H1 (cell line): ENCODE measurements around the gene RAVER2. TPM values are rescaled to one million over a fixed set of nuclear protein-coding genes. Genes with fewer than 3 reads are reported as not detected.

Source experiments
- KDM1A ChIP-seq: fragments of 200-600, 300-600 bp; sonication (generic); IDR thresholded peaks from 2 replicates; pipeline ENCODE4 v1.7.1; 2016; ENCODE audit warnings: mild to moderate bottlenecking, low read length, borderline replicate concordance
- USF2 ChIP-seq: IDR thresholded peaks from 2 replicates; pipeline ENCODE4 v1.6.1; 2011; ENCODE audit warnings: low read length, improper control_type of control experiment
- polyA plus RNA-seq, 7 experiments: library from polyadenylated mRNA; depleted of rRNA in 3 of 7; stranded (reverse) in 5 of 7; unstranded in 2 of 7; fragments of >200 nt in 5 of 7; fragments of 200-250 nt in 2 of 7; gene quantifications; 1 replicate in 5 of 7; 2 replicates in 1 of 7; 4 replicates in 1 of 7; pipeline versions ENCODE4 v1.2.1 to v1.2.3, GENCODE V29; 2011 to 2013; ENCODE audit warnings: missing spikeins in 2 of 7, mixed read lengths in 2 of 7
- total RNA-seq: library from RNA; stranded (reverse); fragmentation: NEBNext Ultra II Directional; extraction: Animal tissue kit (Norgen Biotek cat#: 25700); gene quantifications from 2 replicates; pipeline ENCODE4 v1.2.1, GENCODE V29; 2021

The RAVER2 gene
- total and polyA plus RNA-seq, 2 of the 8 experiments (the other 6 are each of a cell fraction or from before 2014, with no cell fraction given), result 10.5 to 19.5 TPM

GRCh38 chr1:64857347-64857746 is 112.5 kb downstream of the RAVER2 start (continued):
- no peak for TF ChIP-seq USF2
- no peak for TF ChIP-seq KDM1A
